Ishikawa (cell line): ENCODE results near the gene PIGW.

Experiments used
- CEBPB ChIP-seq: IDR thresholded peaks from 2 replicates; pipeline ENCODE4 v1.6.1; 2012
- EP300 ChIP-seq: IDR thresholded peaks from 2 replicates; pipeline ENCODE4 v1.6.1; 2012; ENCODE audit warnings: borderline replicate concordance
- FOXM1 ChIP-seq: IDR thresholded peaks from 2 replicates; pipeline ENCODE4 v1.6.1; 2012; ENCODE audit warnings: low read depth, borderline replicate concordance
- NFIC ChIP-seq: IDR thresholded peaks from 2 replicates; pipeline ENCODE4 v1.6.1; 2012
- TAF1 ChIP-seq: IDR thresholded peaks from 2 replicates; pipeline ENCODE4 v1.6.1; 2012; ENCODE audit warnings: low read depth, mild to moderate bottlenecking
- TCF12 ChIP-seq: IDR thresholded peaks from 2 replicates; pipeline ENCODE4 v1.6.1; 2012; ENCODE audit warnings: low read depth
- ZBTB7A ChIP-seq: IDR thresholded peaks from 2 replicates; pipeline ENCODE4 v1.6.1; 2012; ENCODE audit warnings: low read depth
- TF ChIP-seq, protein P1 (sequence below): IDR thresholded peaks from 2 replicates; pipeline ENCODE4 v1.6.1; 2012; ENCODE audit warnings: low read depth, mild to moderate bottlenecking
- TF ChIP-seq, protein P2 (sequence below): IDR thresholded peaks from 2 replicates; pipeline ENCODE4 v1.6.1; 2012

DNA sequence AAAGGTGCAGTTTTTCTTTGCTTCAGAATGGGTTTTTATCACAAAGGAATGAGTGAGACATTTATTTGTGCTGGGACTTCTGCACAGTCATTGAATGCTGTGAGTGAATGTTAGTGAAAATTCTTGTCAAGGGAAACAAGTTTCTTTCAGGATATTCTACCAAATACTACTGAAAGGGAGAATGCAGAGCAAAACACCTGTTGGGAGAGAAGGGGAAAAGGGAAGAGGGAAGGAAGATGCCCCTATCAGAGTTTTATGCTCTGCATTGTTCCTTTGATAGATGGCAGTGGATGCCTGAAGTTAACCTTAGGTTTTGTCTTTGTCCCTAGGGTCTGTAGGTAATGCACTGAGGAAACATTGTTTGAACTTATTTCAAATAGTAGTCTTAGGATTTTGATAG is 13.0 kb downstream of the PIGW start:
- TF ChIP-seq TCF12 = no peak
- TF ChIP-seq ZBTB7A = no peak
- no peak for TF ChIP-seq TAF1
- TF ChIP-seq, protein P1, sequence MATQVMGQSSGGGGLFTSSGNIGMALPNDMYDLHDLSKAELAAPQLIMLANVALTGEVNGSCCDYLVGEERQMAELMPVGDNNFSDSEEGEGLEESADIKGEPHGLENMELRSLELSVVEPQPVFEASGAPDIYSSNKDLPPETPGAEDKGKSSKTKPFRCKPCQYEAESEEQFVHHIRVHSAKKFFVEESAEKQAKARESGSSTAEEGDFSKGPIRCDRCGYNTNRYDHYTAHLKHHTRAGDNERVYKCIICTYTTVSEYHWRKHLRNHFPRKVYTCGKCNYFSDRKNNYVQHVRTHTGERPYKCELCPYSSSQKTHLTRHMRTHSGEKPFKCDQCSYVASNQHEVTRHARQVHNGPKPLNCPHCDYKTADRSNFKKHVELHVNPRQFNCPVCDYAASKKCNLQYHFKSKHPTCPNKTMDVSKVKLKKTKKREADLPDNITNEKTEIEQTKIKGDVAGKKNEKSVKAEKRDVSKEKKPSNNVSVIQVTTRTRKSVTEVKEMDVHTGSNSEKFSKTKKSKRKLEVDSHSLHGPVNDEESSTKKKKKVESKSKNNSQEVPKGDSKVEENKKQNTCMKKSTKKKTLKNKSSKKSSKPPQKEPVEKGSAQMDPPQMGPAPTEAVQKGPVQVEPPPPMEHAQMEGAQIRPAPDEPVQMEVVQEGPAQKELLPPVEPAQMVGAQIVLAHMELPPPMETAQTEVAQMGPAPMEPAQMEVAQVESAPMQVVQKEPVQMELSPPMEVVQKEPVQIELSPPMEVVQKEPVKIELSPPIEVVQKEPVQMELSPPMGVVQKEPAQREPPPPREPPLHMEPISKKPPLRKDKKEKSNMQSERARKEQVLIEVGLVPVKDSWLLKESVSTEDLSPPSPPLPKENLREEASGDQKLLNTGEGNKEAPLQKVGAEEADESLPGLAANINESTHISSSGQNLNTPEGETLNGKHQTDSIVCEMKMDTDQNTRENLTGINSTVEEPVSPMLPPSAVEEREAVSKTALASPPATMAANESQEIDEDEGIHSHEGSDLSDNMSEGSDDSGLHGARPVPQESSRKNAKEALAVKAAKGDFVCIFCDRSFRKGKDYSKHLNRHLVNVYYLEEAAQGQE = no peak
- TF ChIP-seq, protein P2, sequence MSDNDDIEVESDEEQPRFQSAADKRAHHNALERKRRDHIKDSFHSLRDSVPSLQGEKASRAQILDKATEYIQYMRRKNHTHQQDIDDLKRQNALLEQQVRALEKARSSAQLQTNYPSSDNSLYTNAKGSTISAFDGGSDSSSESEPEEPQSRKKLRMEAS = no peak
- no peak for TF ChIP-seq EP300
- no peak for TF ChIP-seq NFIC
- no peak for TF ChIP-seq CEBPB
- no peak for TF ChIP-seq FOXM1
